HEK293 (cell line): ENCODE data around the gene ABAT.

ENCODE experiments used
- CTCF ChIA-PET: fragments of 350-600 bp; formaldehyde crosslinking; extraction: SDS; loops from one replicate; lab custom pipeline; 2021; ENCODE audit warnings: antibody characterized with exemption; lab: Yijun Ruan, JAX
- POLR2A ChIA-PET: fragments of 300-600 bp; formaldehyde crosslinking; extraction: SDS; loops from one replicate; lab custom pipeline; 2020; ENCODE audit warnings: antibody characterized with exemption, inconsistent platforms; lab: Yijun Ruan, JAX
- H3K27ac ChIP-seq: fragments of 200-500 bp; sonication (Bioruptor generic); 2 replicates; pipeline ENCODE4 v1.5.1; 2014; ENCODE audit warnings: low read depth, low read length, control low read depth, inconsistent platforms; ENCODE audit errors: extremely low read depth
- H3K36me3 ChIP-seq, 2 experiments: fragments of 200-500 bp in 1 of 2; sonication (Bioruptor generic) in 1 of 2; 1 replicate in 1 of 2; 2 replicates in 1 of 2; pipeline ENCODE4 v1.5.1; 2014 to 2017; ENCODE audit warnings: inconsistent platforms in 2 of 2, low read length in 2 of 2; ENCODE audit not compliant: control insufficient read depth in 2 of 2, insufficient read depth in 1 of 2
- H3K4me1 ChIP-seq: fragments of 200-500 bp; sonication (Bioruptor generic); 2 replicates; pipeline ENCODE4 v1.5.1; 2014; ENCODE audit warnings: mild to moderate bottlenecking, low read length, inconsistent platforms; ENCODE audit not compliant: control insufficient read depth, insufficient read depth
- H3K4me3 ChIP-seq: 2 replicates; pipeline ENCODE4 v1.5.1; 2011; ENCODE audit warnings: low read depth, mild to moderate bottlenecking, control low read depth, low read length, moderate library complexity
- H3K9me3 ChIP-seq: fragments of 200-500 bp; sonication (Bioruptor generic); 2 replicates; pipeline ENCODE4 v1.5.1; 2014; ENCODE audit warnings: low read depth, low read length, inconsistent platforms; ENCODE audit not compliant: control insufficient read depth, insufficient read depth
- GLIS1 ChIP-seq: fragments of 450-650 bp; formaldehyde crosslinking; IDR thresholded peaks from 2 replicates; pipeline ENCODE4 v1.5.1; 2016; ENCODE audit warnings: missing biosample characterization, missing genetic modification characterization
- HOXC10 ChIP-seq: sonication (generic); formaldehyde crosslinking; IDR thresholded peaks from 2 replicates; pipeline ENCODE4 v1.8.1; 2023; ENCODE audit warnings: mild to moderate bottlenecking, missing genetic modification reagents
- SP3 ChIP-seq: fragments of 450-650 bp; formaldehyde crosslinking; IDR thresholded peaks from 2 replicates; pipeline ENCODE4 v1.5.1; 2016; ENCODE audit warnings: missing biosample characterization, missing genetic modification characterization
- WT1 ChIP-seq: fragments of 450-650 bp; formaldehyde crosslinking; IDR thresholded peaks from 2 replicates; pipeline ENCODE4 v1.5.1; 2016; ENCODE audit warnings: missing biosample characterization, missing genetic modification characterization
- ZEB2 ChIP-seq: fragments of 450-650 bp; formaldehyde crosslinking; IDR thresholded peaks from 2 replicates; pipeline ENCODE4 v1.5.1; 2016; ENCODE audit warnings: missing biosample characterization, missing genetic modification characterization
- ZNF221 ChIP-seq: fragments of 450-650 bp; formaldehyde crosslinking; IDR thresholded peaks from 2 replicates; pipeline ENCODE4 v1.5.1; 2017; ENCODE audit warnings: missing biosample characterization, missing genetic modification characterization, borderline replicate concordance
- ZNF266 ChIP-seq: fragments of 450-650 bp; formaldehyde crosslinking; IDR thresholded peaks from 2 replicates; pipeline ENCODE4 v1.5.1; 2016; ENCODE audit warnings: missing biosample characterization, missing genetic modification characterization, low read depth
- ZNF335 ChIP-seq: fragments of 450-650 bp; formaldehyde crosslinking; conservative IDR thresholded peaks from 2 replicates; pipeline ENCODE4 v1.5.1; 2016; ENCODE audit warnings: missing biosample characterization, missing genetic modification characterization
- ZNF394 ChIP-seq: fragments of 450-650 bp; formaldehyde crosslinking; IDR thresholded peaks from 2 replicates; pipeline ENCODE4 v1.5.1; 2016; ENCODE audit warnings: missing biosample characterization, missing genetic modification characterization, mild to moderate bottlenecking, moderate library complexity, borderline replicate concordance
- ZNF433 ChIP-seq: fragments of 450-650 bp; formaldehyde crosslinking; IDR thresholded peaks from 2 replicates; pipeline ENCODE4 v1.5.1; 2016; ENCODE audit warnings: missing biosample characterization, missing genetic modification characterization, low read depth
- ZNF555 ChIP-seq: fragments of 450-650 bp; formaldehyde crosslinking; conservative IDR thresholded peaks from 2 replicates; pipeline ENCODE4 v1.5.1; 2017; ENCODE audit warnings: missing biosample characterization, mild to moderate bottlenecking, missing genetic modification characterization, inconsistent platforms
- ZNF560 ChIP-seq: fragments of 450-650 bp; formaldehyde crosslinking; IDR thresholded peaks from 2 replicates; pipeline ENCODE4 v1.5.1; 2017; ENCODE audit warnings: missing biosample characterization, missing genetic modification characterization, borderline replicate concordance
- ZNF621 ChIP-seq: fragments of 450-650 bp; formaldehyde crosslinking; IDR thresholded peaks from 2 replicates; pipeline ENCODE4 v1.5.1; 2017; ENCODE audit warnings: missing biosample characterization, missing genetic modification characterization
- ZNF623 ChIP-seq: fragments of 450-650 bp; formaldehyde crosslinking; IDR thresholded peaks from 2 replicates; pipeline ENCODE4 v1.5.1; 2016; ENCODE audit warnings: missing biosample characterization, missing genetic modification characterization
- ZNF664 ChIP-seq: fragments of 450-650 bp; formaldehyde crosslinking; IDR thresholded peaks from 2 replicates; pipeline ENCODE4 v1.5.1; 2016; ENCODE audit warnings: missing biosample characterization, missing genetic modification characterization
- TF ChIP-seq, protein P1 (sequence below): fragments of 450-650 bp; formaldehyde crosslinking; IDR thresholded peaks from 2 replicates; pipeline ENCODE4 v1.5.1; 2017; ENCODE audit warnings: missing biosample characterization, missing genetic modification characterization
- TF ChIP-seq, protein P2 (sequence below): fragments of 450-650 bp; formaldehyde crosslinking; IDR thresholded peaks from 2 replicates; pipeline ENCODE4 v1.5.1; 2016; ENCODE audit warnings: missing biosample characterization, missing genetic modification characterization, borderline replicate concordance
- TF ChIP-seq, protein P3 (sequence below): fragments of 450-650 bp; formaldehyde crosslinking; IDR thresholded peaks from 2 replicates; pipeline ENCODE4 v1.5.1; 2017; ENCODE audit warnings: missing biosample characterization, missing genetic modification characterization

Gene ABAT

DNA sequence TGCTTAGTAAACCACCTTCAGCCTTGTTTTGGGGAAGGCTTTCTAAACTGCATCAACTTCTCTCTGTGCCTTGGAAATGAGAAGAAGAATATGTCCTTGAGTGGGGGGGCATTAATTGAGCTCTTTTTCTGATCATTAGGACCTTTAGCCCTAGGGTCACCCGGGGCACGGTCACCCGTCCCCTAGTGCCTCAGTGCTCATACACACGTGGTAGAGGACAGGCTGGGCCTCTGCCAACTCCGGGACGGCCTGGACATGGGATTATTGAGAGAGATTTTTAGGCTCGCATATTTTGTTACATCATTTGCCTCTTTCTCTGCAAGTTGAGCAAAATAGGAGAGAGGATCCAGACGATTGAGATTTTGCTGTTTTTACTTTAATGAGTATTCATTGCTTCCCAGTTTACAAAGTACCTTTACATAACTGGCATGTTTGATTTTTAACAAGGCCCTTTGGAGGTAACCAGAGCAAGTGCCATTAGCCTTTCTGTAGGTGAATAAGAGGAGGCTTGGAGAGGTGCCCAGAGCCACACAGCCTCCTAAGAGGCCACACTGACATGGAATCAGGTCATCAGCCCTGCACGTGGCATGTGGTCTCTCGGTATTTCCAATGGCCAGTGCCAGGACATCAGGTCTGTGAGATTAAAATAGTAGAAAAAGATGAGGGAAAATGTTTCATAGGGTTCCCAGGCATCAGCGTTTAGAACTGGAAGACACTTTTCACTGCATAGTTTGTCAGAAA is 134.4 kb downstream of the ABAT start:
- Histone ChIP-seq H3K4me3 (no peak overlapping the region), H3K9me3 (no peaks in the 10 kb centered on the region), H3K36me3 (peaks cover 42 to 97% of the 10 kb centered on the region in 2 experiments), H3K27ac (no peak overlapping the region), H3K4me1 (no peaks in the 10 kb centered on the region)
- ChIA-PET POLR2A (no interaction called here), CTCF (no interaction called here)
- TF ChIP-seq WT1 (no peak), SP3 (tag by site-specific recombination) (no peak), ZNF221 (tag by site-specific recombination) (no peak), ZNF623 (tag by site-specific recombination) (no peak), ZNF560 (tag by site-specific recombination) (no peak), ZNF335 (tag by site-specific recombination) (no peak), ZNF621 (tag by site-specific recombination) (no peak), HOXC10 (CRISPR knock-in tag) (no peak), ZNF664 (tag by site-specific recombination) (no peak), ZEB2 (no peak), ZNF394 (no peak), ZNF266 (tag by site-specific recombination) (no peak), GLIS1 (tag by site-specific recombination) (no peak), ZNF433 (no peak), ZNF555 (tag by site-specific recombination) (no peak)
- TF ChIP-seq, protein P1, sequence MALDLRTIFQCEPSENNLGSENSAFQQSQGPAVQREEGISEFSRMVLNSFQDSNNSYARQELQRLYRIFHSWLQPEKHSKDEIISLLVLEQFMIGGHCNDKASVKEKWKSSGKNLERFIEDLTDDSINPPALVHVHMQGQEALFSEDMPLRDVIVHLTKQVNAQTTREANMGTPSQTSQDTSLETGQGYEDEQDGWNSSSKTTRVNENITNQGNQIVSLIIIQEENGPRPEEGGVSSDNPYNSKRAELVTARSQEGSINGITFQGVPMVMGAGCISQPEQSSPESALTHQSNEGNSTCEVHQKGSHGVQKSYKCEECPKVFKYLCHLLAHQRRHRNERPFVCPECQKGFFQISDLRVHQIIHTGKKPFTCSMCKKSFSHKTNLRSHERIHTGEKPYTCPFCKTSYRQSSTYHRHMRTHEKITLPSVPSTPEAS (tag by site-specific recombination) = no peak
- TF ChIP-seq, protein P2, sequence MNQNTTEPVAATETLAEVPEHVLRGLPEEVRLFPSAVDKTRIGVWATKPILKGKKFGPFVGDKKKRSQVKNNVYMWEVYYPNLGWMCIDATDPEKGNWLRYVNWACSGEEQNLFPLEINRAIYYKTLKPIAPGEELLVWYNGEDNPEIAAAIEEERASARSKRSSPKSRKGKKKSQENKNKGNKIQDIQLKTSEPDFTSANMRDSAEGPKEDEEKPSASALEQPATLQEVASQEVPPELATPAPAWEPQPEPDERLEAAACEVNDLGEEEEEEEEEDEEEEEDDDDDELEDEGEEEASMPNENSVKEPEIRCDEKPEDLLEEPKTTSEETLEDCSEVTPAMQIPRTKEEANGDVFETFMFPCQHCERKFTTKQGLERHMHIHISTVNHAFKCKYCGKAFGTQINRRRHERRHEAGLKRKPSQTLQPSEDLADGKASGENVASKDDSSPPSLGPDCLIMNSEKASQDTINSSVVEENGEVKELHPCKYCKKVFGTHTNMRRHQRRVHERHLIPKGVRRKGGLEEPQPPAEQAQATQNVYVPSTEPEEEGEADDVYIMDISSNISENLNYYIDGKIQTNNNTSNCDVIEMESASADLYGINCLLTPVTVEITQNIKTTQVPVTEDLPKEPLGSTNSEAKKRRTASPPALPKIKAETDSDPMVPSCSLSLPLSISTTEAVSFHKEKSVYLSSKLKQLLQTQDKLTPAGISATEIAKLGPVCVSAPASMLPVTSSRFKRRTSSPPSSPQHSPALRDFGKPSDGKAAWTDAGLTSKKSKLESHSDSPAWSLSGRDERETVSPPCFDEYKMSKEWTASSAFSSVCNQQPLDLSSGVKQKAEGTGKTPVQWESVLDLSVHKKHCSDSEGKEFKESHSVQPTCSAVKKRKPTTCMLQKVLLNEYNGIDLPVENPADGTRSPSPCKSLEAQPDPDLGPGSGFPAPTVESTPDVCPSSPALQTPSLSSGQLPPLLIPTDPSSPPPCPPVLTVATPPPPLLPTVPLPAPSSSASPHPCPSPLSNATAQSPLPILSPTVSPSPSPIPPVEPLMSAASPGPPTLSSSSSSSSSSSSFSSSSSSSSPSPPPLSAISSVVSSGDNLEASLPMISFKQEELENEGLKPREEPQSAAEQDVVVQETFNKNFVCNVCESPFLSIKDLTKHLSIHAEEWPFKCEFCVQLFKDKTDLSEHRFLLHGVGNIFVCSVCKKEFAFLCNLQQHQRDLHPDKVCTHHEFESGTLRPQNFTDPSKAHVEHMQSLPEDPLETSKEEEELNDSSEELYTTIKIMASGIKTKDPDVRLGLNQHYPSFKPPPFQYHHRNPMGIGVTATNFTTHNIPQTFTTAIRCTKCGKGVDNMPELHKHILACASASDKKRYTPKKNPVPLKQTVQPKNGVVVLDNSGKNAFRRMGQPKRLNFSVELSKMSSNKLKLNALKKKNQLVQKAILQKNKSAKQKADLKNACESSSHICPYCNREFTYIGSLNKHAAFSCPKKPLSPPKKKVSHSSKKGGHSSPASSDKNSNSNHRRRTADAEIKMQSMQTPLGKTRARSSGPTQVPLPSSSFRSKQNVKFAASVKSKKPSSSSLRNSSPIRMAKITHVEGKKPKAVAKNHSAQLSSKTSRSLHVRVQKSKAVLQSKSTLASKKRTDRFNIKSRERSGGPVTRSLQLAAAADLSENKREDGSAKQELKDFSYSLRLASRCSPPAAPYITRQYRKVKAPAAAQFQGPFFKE = no peak
- TF ChIP-seq, protein P3, sequence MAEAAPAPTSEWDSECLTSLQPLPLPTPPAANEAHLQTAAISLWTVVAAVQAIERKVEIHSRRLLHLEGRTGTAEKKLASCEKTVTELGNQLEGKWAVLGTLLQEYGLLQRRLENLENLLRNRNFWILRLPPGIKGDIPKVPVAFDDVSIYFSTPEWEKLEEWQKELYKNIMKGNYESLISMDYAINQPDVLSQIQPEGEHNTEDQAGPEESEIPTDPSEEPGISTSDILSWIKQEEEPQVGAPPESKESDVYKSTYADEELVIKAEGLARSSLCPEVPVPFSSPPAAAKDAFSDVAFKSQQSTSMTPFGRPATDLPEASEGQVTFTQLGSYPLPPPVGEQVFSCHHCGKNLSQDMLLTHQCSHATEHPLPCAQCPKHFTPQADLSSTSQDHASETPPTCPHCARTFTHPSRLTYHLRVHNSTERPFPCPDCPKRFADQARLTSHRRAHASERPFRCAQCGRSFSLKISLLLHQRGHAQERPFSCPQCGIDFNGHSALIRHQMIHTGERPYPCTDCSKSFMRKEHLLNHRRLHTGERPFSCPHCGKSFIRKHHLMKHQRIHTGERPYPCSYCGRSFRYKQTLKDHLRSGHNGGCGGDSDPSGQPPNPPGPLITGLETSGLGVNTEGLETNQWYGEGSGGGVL = no peak
